Ascending aorta (tissue), 2 donors: ENCODE data around the gene TUBB2B. TPM values are rescaled to one million over a fixed set of nuclear protein-coding genes. Genes with fewer than 3 reads are reported as not detected.
"Not testable (repeated sequence)": the region's sequence is repeated elsewhere in the genome, so short reads cannot be mapped to it uniquely, and the experiment has no call there.

ENCODE experiments used
- DNase-seq, 2 donors: peaks; one replicate each; pipeline ENCODE4 v3.0.0-alpha.2; 2019; ENCODE audit warnings: low spot score in 2 of 2
- H3K27ac ChIP-seq, 2 donors: fragments of 200-600 bp; sonication (generic); one replicate each; pipeline ENCODE4 v1.5.1; 2016 to 2017; ENCODE audit warnings: mild to moderate bottlenecking in 1 of 2
- H3K27me3 ChIP-seq: fragments of 200-600 bp; sonication (generic); one replicate; pipeline ENCODE4 v1.5.1; 2017
- H3K36me3 ChIP-seq, 2 donors: fragments of 200-600 bp; sonication (generic); one replicate each; pipeline ENCODE4 v1.5.1; 2016
- H3K4me1 ChIP-seq, 2 donors: fragments of 200-600 bp; sonication (generic); one replicate each; pipeline ENCODE4 v1.5.1; 2016 to 2017; ENCODE audit warnings: mild to moderate bottlenecking in 1 of 2
- H3K4me3 ChIP-seq, 2 donors: fragments of 200-600 bp; sonication (generic); one replicate each; pipeline ENCODE4 v1.5.1; 2016 to 2017; ENCODE audit warnings: mild to moderate bottlenecking in 1 of 2
- H3K9me3 ChIP-seq, 2 donors: fragments of 200-600 bp; sonication (generic); one replicate each; pipeline ENCODE4 v1.5.1; 2016
- intact Hi-C: fragments of 100-400 bp; cut with DNase I; formaldehyde crosslinking; loops from one replicate; pipeline ENCODE4 v1.15.1; 2023
- total RNA-seq: library from RNA; depleted of rRNA; stranded (reverse); fragments of >200 nt; gene quantifications from one replicate; pipeline ENCODE4 v1.1.0, GENCODE V29; 2016
- TF ChIP-seq, protein P1 (sequence below), 3 experiments: fragments of 200-600 bp in 2 of 3; fragments of 450-650 bp in 1 of 3; sonication (generic) in 2 of 3; IDR thresholded peaks; one replicate each; pipeline ENCODE4 v1.5.1; 2016 to 2019; ENCODE audit warnings: antibody characterized with exemption in 3 of 3, mild to moderate bottlenecking in 1 of 3, moderate library complexity in 1 of 3

Gene TUBB2B
- total RNA-seq, 1 donor from 2014 or later = not detected

DNA sequence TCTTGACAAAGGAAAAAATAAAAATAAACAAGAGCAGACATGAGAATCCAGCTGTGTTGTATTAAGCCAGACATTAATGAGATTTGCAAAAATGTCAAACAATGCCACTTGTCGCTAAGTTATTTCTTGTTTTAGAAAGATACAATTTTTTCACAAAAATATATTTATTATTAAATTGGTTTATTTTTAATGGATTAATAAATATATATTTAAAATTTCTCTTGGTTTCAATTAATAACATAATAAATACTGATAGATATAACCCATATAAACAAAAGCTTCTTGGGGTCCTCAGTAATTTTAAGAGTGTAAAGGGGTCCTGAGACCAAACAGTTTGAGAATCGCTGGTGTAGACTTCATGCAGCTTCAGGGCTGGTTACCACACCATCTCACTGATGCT is 26.1 kb downstream of the TUBB2B start:
- Histone ChIP-seq H3K27ac (no peak overlapping the region), H3K27me3 (no peaks in the 10 kb centered on the region), H3K36me3 (no peaks in the 10 kb centered on the region), H3K9me3 (peaks cover 0 to 8% of the 10 kb centered on the region in 2 donors), H3K4me3 (no peak overlapping the region), H3K4me1 (no peaks in the 10 kb centered on the region)
- TF ChIP-seq, protein P1, sequence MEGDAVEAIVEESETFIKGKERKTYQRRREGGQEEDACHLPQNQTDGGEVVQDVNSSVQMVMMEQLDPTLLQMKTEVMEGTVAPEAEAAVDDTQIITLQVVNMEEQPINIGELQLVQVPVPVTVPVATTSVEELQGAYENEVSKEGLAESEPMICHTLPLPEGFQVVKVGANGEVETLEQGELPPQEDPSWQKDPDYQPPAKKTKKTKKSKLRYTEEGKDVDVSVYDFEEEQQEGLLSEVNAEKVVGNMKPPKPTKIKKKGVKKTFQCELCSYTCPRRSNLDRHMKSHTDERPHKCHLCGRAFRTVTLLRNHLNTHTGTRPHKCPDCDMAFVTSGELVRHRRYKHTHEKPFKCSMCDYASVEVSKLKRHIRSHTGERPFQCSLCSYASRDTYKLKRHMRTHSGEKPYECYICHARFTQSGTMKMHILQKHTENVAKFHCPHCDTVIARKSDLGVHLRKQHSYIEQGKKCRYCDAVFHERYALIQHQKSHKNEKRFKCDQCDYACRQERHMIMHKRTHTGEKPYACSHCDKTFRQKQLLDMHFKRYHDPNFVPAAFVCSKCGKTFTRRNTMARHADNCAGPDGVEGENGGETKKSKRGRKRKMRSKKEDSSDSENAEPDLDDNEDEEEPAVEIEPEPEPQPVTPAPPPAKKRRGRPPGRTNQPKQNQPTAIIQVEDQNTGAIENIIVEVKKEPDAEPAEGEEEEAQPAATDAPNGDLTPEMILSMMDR (IDR thresholded peaks at IDR 0.05) = no peak
- intact Hi-C loops = no loop called here
- no peak for DNase-seq

DNA sequence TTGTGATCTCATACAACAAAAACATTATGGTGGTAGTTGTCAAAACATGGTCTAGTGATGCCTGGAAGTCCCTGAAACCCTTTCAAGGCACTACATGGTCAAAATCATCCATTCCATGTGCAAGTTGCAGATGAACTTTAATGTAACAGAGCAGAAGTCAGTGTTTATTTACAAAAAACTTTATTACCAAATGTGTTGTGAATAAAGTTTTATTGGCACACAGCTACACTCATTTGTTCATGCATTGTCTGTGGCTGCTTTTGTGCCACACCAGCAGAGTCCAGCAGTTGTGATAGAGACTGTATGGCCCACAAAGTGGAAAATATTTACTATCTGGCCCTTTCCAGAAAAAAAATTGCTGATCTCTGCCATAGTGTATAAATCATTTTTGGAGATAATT is 26.8 kb downstream of the TUBB2B start:
- intact Hi-C loops = no loop called here
- Histone ChIP-seq H3K4me3 (no peak overlapping the region), H3K27ac (no peak overlapping the region), H3K4me1 (no peaks in the 10 kb centered on the region), H3K27me3 (no peaks in the 10 kb centered on the region), H3K9me3 (peaks cover 0 to 8% of the 10 kb centered on the region in 2 donors), H3K36me3 (no peaks in the 10 kb centered on the region)
- DNase-seq = no peak
- TF ChIP-seq, protein P1 (IDR thresholded peaks at IDR 0.05) = no peak

DNA sequence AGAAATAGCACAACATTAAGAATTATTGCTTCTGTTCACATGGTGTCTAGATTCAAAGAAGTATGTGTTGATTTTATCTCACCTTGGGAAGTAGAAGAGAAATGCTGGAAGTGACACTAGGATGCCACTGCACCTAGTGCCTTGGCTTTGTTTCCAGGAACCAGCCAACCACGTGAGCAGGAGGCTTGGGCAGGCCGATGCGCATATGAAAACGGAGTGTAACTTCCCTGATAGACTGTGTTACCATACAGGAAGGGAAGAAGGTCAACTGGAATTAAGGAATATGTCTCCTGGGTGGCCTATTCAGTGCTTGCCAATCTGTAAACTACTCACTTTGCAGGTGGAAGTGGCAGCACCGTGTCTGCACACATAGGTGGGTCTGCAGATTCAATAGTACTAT is 28.1 kb downstream of the TUBB2B start:
- no peaks in the 10 kb centered on the region for H3K4me1 ChIP-seq
- H3K27ac ChIP-seq = no peak overlapping the region
- no peaks in the 10 kb centered on the region for H3K27me3 ChIP-seq
- no peak for DNase-seq
- intact Hi-C loops = no loop called here
- TF ChIP-seq, protein P1 (IDR thresholded peaks at IDR 0.05) = no peak
- peaks cover 0 to 1% of the 10 kb centered on the region in 2 donors for H3K9me3 ChIP-seq
- no peak overlapping the region for H3K4me3 ChIP-seq
- H3K36me3 ChIP-seq = no peaks in the 10 kb centered on the region

GRCh38 chr6:3197734-3198133 is 29.7 kb downstream of the TUBB2B start:
- H3K9me3 ChIP-seq, H3K36me3 ChIP-seq, DNase-seq, H3K4me1 ChIP-seq, H3K27me3 ChIP-seq, H3K27ac ChIP-seq, intact Hi-C loops, H3K4me3 ChIP-seq: not testable (repeated sequence)

DNA sequence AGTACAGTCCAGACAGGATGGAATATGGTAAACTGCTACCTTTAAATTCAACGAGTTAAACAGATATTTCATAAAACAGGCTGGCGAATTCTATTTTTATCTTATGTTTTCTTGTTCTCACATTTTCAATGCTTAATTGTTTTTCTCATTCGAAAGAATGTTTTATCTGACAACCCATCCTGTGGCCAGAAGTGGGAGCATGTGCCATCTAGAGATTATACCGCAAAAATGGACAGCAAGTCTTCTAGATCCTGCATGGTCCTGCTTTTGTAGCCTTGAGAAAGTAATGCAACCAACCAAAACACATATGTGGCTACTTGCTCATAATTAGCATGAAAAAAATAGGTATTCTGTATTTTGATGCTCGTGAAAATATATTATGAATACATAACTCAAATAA is 30.7 kb downstream of the TUBB2B start:
- TF ChIP-seq, protein P1 (IDR thresholded peaks at IDR 0.05) = no peak
- intact Hi-C loops = no loop called here
- H3K9me3 ChIP-seq = no peaks in the 10 kb centered on the region
- H3K36me3 ChIP-seq = no peaks in the 10 kb centered on the region
- H3K27me3 ChIP-seq = no peaks in the 10 kb centered on the region
- DNase-seq = no peak
- no peak overlapping the region for H3K27ac ChIP-seq
- H3K4me3 ChIP-seq = no peak overlapping the region
- no peaks in the 10 kb centered on the region for H3K4me1 ChIP-seq

- Histone ChIP-seq H3K36me3 (no peaks in the 10 kb centered on the region), H3K4me1 (no peaks in the 10 kb centered on the region), H3K9me3 (no peaks in the 10 kb centered on the region), H3K27me3 (no peaks in the 10 kb centered on the region), H3K27ac (no peak overlapping the region), H3K4me3 (no peak overlapping the region)
- TF ChIP-seq, protein P1 (IDR thresholded peaks at IDR 0.05) = no peak
- intact Hi-C loops = no loop called here
- DNase-seq = no peak
These were observed 31.6 kb downstream of the TUBB2B start for GRCh38 chr6:3195695-3196497.
